SK-N-MC (cell line): ENCODE data around the gene ANKFN1.

ENCODE experiments used
- EZH2 ChIP-seq: fragments of 200-600 bp; sonication (generic); IDR thresholded peaks from one replicate; pipeline ENCODE4 v1.6.1; 2017; ENCODE audit warnings: antibody characterized with exemption
- FOXP2 ChIP-seq: optimal IDR thresholded peaks from 2 replicates; pipeline ENCODE3; 2011; ENCODE audit warnings: mild to moderate bottlenecking, moderate library complexity; ENCODE audit not compliant: insufficient read depth; ENCODE audit errors: extremely low read length, control extremely low read depth
- POLR2AphosphoS5 ChIP-seq: IDR thresholded peaks from 2 replicates; pipeline ENCODE4 v1.6.1; 2012; ENCODE audit warnings: mild to moderate bottlenecking, low read depth, low read length, borderline replicate concordance

- no peak for TF ChIP-seq POLR2AphosphoS5
- no peak for TF ChIP-seq FOXP2
- no peak for TF ChIP-seq EZH2
Measured at GRCh38 chr17:56231252-56231651, 78.0 kb downstream of the ANKFN1 start.
